SK-N-SH treated with all-trans-retinoic acid at 6 μM for 48 hours (cell line): Measurements from ENCODE around the gene CDK10.

ENCODE experiments used
- ARNTL ChIP-seq: fragments of 450-650 bp; formaldehyde crosslinking; IDR thresholded peaks from 2 replicates; pipeline ENCODE4 v1.5.0; 2020; ENCODE audit warnings: low read depth, mild to moderate bottlenecking, moderate library complexity, borderline replicate concordance
- BACH2 ChIP-seq: fragments of 250-450 bp; sonication (Bioruptor Pico); IDR thresholded peaks from 2 replicates; pipeline ENCODE4 v1.9.0; 2021; ENCODE audit warnings: mild to moderate bottlenecking, borderline replicate concordance

GRCh38 chr16:89744813-89745212, 58.3 kb downstream of the CDK10 start:
- no peak for TF ChIP-seq BACH2 (CRISPR knock-in tag)
- TF ChIP-seq ARNTL (CRISPR knock-in tag), result no peak
